ENCODE data around the gene GPX3.

DNA sequence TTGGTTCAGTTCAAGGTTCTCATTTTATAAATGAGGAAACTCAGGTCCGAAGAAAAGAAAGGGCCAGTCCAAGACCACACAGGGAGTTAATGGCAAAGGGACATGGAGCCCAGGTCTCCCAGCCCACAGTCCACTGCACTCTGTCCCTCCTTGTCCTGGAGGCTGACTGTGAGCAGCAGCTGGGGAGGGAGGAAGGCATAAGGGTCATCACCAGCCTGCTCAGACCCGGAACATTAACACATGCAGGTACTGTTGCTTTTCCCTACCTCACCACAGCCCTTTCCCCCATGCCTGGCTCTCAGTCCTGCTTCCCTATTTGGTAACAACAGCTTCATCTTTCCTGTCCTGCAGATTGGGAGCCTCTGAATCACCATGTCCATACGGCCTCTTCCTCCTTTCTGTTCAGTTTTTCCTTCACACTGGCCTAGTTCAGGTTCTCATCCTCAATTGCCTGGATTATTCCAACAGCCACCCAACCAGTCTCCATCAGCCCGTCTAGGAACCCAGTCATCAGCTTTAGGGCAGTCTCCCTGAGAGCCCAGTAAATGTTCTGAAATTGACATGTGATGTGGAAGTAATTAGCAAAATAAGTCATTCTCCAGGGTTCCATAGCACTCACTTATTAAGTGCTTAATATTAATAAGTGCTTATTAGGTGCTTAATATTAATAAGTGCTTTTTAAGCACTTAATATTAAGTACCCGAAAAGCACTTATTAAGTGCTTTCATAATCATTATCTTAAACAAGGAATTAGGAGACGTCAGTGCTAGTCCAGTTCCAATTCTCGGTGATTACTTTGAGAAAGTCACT, 4.3 kb downstream of the GPX3 start:
- TF ChIP-seq KMT2A (CRISPR knock-in tag; IDR thresholded peaks at IDR 0.05) (no peak), ZNF232 (CRISPR knock-in tag; IDR thresholded peaks at IDR 0.05; ENCODE audit: borderline replicate concordance) (no peak), SNRNP70 (IDR thresholded peaks at IDR 0.05; ENCODE audit: low read depth, low read length) (no peak), AGO1 (IDR thresholded peaks at IDR 0.05; ENCODE audit: low read depth, low read length, poor library complexity, severe bottlenecking) (no peak), ERF (CRISPR knock-in tag; IDR thresholded peaks at IDR 0.05) (no peak)
- TF ChIP-seq, protein P1, sequence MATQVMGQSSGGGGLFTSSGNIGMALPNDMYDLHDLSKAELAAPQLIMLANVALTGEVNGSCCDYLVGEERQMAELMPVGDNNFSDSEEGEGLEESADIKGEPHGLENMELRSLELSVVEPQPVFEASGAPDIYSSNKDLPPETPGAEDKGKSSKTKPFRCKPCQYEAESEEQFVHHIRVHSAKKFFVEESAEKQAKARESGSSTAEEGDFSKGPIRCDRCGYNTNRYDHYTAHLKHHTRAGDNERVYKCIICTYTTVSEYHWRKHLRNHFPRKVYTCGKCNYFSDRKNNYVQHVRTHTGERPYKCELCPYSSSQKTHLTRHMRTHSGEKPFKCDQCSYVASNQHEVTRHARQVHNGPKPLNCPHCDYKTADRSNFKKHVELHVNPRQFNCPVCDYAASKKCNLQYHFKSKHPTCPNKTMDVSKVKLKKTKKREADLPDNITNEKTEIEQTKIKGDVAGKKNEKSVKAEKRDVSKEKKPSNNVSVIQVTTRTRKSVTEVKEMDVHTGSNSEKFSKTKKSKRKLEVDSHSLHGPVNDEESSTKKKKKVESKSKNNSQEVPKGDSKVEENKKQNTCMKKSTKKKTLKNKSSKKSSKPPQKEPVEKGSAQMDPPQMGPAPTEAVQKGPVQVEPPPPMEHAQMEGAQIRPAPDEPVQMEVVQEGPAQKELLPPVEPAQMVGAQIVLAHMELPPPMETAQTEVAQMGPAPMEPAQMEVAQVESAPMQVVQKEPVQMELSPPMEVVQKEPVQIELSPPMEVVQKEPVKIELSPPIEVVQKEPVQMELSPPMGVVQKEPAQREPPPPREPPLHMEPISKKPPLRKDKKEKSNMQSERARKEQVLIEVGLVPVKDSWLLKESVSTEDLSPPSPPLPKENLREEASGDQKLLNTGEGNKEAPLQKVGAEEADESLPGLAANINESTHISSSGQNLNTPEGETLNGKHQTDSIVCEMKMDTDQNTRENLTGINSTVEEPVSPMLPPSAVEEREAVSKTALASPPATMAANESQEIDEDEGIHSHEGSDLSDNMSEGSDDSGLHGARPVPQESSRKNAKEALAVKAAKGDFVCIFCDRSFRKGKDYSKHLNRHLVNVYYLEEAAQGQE (IDR thresholded peaks at IDR 0.05; ENCODE audit: borderline replicate concordance in 1 of 2, low read depth in 1 of 2, low read length in 2 of 2) = no peak
